GM23248 (cell line): ENCODE measurements around the gene BSPRY. TPM values are rescaled to one million over a fixed set of nuclear protein-coding genes. Genes with fewer than 3 reads are reported as not detected.
"Not testable (repeated sequence)": the region's sequence is repeated elsewhere in the genome, so short reads cannot be mapped to it uniquely, and the experiment has no call there.

ENCODE experiments used
- DNase-seq: peaks from one replicate; pipeline ENCODE4 v3.0.0-alpha.2; 2015
- H2AFZ ChIP-seq: fragments of 200-600 bp; sonication (generic); 2 replicates; pipeline ENCODE4 v1.6.1; 2016; ENCODE audit warnings: antibody characterized with exemption
- H3F3A ChIP-seq: fragments of 200-600 bp; sonication (generic); 2 replicates; pipeline ENCODE4 v1.6.1; 2016; ENCODE audit warnings: mild to moderate bottlenecking, antibody characterized with exemption, mixed run types; ENCODE audit not compliant: insufficient read depth
- H3K27ac ChIP-seq: fragments of 200-600 bp; sonication (generic); 2 replicates; pipeline ENCODE4 v1.5.1; 2016; ENCODE audit warnings: mild to moderate bottlenecking
- H3K27me3 ChIP-seq: fragments of 200-600 bp; sonication (generic); replicated peaks from 2 replicates; pipeline ENCODE4 v1.6.1; 2016; ENCODE audit warnings: mild to moderate bottlenecking; ENCODE audit not compliant: insufficient read depth
- H3K36me3 ChIP-seq: fragments of 200-600 bp; sonication (generic); 2 replicates; pipeline ENCODE4 v1.6.1; 2016; ENCODE audit warnings: low read depth, mild to moderate bottlenecking
- H3K4me1 ChIP-seq: fragments of 200-600 bp; sonication (generic); 2 replicates; pipeline ENCODE4 v1.6.1; 2016; ENCODE audit warnings: mild to moderate bottlenecking; ENCODE audit not compliant: insufficient read depth
- H3K4me2 ChIP-seq: fragments of 200-600 bp; sonication (generic); one replicate; pipeline ENCODE4 v1.6.1; 2016; ENCODE audit warnings: mild to moderate bottlenecking; ENCODE audit not compliant: unreplicated experiment
- H3K4me3 ChIP-seq: fragments of 200-600 bp; sonication (generic); 2 replicates; pipeline ENCODE4 v1.5.1; 2016; ENCODE audit warnings: mild to moderate bottlenecking
- H3K79me2 ChIP-seq: fragments of 200-600 bp; sonication (generic); 2 replicates; pipeline ENCODE4 v1.6.1; 2016; ENCODE audit warnings: mild to moderate bottlenecking; ENCODE audit not compliant: insufficient read depth
- H3K9ac ChIP-seq: fragments of 200-600 bp; sonication (generic); 2 replicates; pipeline ENCODE4 v1.6.1; 2016; ENCODE audit warnings: mild to moderate bottlenecking
- H3K9me2 ChIP-seq: fragments of 200-600 bp; sonication (generic); 2 replicates; pipeline ENCODE4 v1.6.1; 2016; ENCODE audit warnings: mixed run types, mild to moderate bottlenecking, moderate library complexity; ENCODE audit not compliant: insufficient read depth
- H3K9me3 ChIP-seq: fragments of 200-600 bp; sonication (generic); one replicate; pipeline ENCODE4 v1.6.1; 2017; ENCODE audit warnings: low read depth
- H4K20me1 ChIP-seq: fragments of 200-600 bp; sonication (generic); 2 replicates; pipeline ENCODE4 v1.6.0; 2016; ENCODE audit not compliant: insufficient read depth
- EZH2 ChIP-seq: fragments of 200-600 bp; sonication (generic); IDR thresholded peaks from 2 replicates; pipeline ENCODE4 v1.6.1; 2018; ENCODE audit warnings: antibody characterized with exemption, mild to moderate bottlenecking; ENCODE audit not compliant: insufficient read depth, poor library complexity, severe bottlenecking
- EZH2phosphoT487 ChIP-seq: fragments of 200-600 bp; sonication (generic); IDR thresholded peaks from 2 replicates; pipeline ENCODE4 v1.6.1; 2018; ENCODE audit warnings: antibody characterized with exemption, moderate library complexity, mild to moderate bottlenecking, low read depth; ENCODE audit not compliant: insufficient read depth
- WGBS, 2 experiments: methylation state at CpG; one replicate each; pipeline ENCODE4 v1.1.6; 2015 to 2017; ENCODE audit warnings: low lambda C conversion rate in 2 of 2, low coverage in 1 of 2; ENCODE audit errors: missing lambda C conversion rate in 2 of 2; 5-methylcytosine and 5-hydroxymethylcytosine counted together
- in situ Hi-C: fragments of 300-500 bp; cut with MboI; formaldehyde crosslinking; loops from 2 replicates; pipeline ENCODE4 v1.15.0; 2020
- polyA plus RNA-seq: library from polyadenylated mRNA; unstranded; fragments of >200 nt; fragmentation: Nextera tagmentation; extraction: Ambion mirVana; gene quantifications from 2 replicates; pipeline ENCODE4 v1.2.1, GENCODE V29; 2016
- total RNA-seq: library from RNA; depleted of rRNA; stranded (reverse); fragments of >200 nt; shearing (Covaris generic); gene quantifications from 2 replicates; pipeline ENCODE4 v1.2.3, GENCODE V29; 2014

Gene BSPRY
- total and polyA plus RNA-seq, 2 experiments from 2014 or later = not detected

GRCh38 chr9:113361304-113362018 lies 12.1 kb downstream of the BSPRY start:
- Histone ChIP-seq H4K20me1 (no peaks in the 10 kb centered on the region), H3K27me3 (peaks cover 23% of the 10 kb centered on the region), H3K79me2 (no peaks in the 10 kb centered on the region), H2AFZ (no peak overlapping the region), H3K9me2 (no peaks in the 10 kb centered on the region), H3K4me2 (no peak overlapping the region), H3F3A (no peaks in the 10 kb centered on the region), H3K9me3 (no peaks in the 10 kb centered on the region), H3K36me3 (no peaks in the 10 kb centered on the region), H3K4me3 (no peak overlapping the region), H3K4me1 (no peaks in the 10 kb centered on the region), H3K27ac (no peak overlapping the region), H3K9ac (no peak overlapping the region)
- TF ChIP-seq EZH2 (no peak), EZH2phosphoT487 (no peak)
- 44 to 50% methylated on average over 7 of the region's 7 CpGs for WGBS, 2 experiments
- in situ Hi-C loops = no loop called here
- DNase-seq = no peak

DNA sequence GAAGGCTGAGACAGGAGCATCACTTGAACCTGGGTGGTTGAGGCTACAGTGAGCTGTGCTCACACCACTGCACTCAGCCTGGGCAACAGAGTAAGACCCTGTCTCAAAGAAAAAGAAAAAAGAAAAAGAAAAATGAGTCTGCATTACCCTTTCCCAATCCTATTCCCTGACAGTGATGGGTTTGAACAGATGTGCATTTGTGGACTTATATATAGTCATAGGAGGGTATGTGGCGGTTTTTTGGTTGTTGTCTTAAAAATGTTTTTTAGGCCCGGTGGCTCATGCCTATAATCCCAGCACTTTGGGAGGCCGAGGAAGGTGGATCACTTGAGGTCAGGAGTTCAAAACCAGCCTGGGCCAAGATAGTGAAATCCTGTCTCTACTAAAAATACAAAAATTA lies 14.0 kb downstream of the BSPRY start:
- 63 to 64% methylated on average over 3 of the region's 3 CpGs for WGBS, 2 experiments
- TF ChIP-seq EZH2phosphoT487 = no peak
- TF ChIP-seq EZH2 = no peak
- DNase-seq = no peak
- Histone ChIP-seq H3K9ac (no peak overlapping the region), H3K4me1 (no peaks in the 10 kb centered on the region), H3K4me2 (no peak overlapping the region), H3K27ac (no peak overlapping the region), H3K36me3 (no peaks in the 10 kb centered on the region), H3K27me3 (peaks cover 11% of the 10 kb centered on the region), H3K9me2 (no peaks in the 10 kb centered on the region), H3K9me3 (no peaks in the 10 kb centered on the region), H3K4me3 (no peak overlapping the region), H2AFZ (no peak overlapping the region), H3F3A (no peaks in the 10 kb centered on the region), H4K20me1 (no peaks in the 10 kb centered on the region), H3K79me2 (no peaks in the 10 kb centered on the region)
- in situ Hi-C loops = no loop called here

GRCh38 chr9:113364951-113365350 lies 15.6 kb downstream of the BSPRY start:
- 0 out of 2 replicates have a peak, but pooled peaks cover 3% of the 10 kb centered on the region for H3K27me3 ChIP-seq
- no peaks in the 10 kb centered on the region for H3K79me2 ChIP-seq
- TF ChIP-seq EZH2 (no peak), EZH2phosphoT487 (no peak)
- H3K27ac ChIP-seq = no peak overlapping the region
- in situ Hi-C loops = no loop called here
- WGBS, 2 experiments = 60 to 65% methylated on average over 1 of the region's 1 CpG
- H3K4me2 ChIP-seq = no peak overlapping the region
- DNase-seq = no peak
- H4K20me1 ChIP-seq = no peaks in the 10 kb centered on the region
- H3K4me1 ChIP-seq = no peaks in the 10 kb centered on the region
- no peaks in the 10 kb centered on the region for H3K36me3 ChIP-seq
- H2AFZ ChIP-seq = no peak overlapping the region
- H3K9ac ChIP-seq = no peak overlapping the region
- H3F3A ChIP-seq = no peaks in the 10 kb centered on the region
- H3K4me3 ChIP-seq = no peak overlapping the region
- no peaks in the 10 kb centered on the region for H3K9me2 ChIP-seq
- H3K9me3 ChIP-seq = no peaks in the 10 kb centered on the region

DNA sequence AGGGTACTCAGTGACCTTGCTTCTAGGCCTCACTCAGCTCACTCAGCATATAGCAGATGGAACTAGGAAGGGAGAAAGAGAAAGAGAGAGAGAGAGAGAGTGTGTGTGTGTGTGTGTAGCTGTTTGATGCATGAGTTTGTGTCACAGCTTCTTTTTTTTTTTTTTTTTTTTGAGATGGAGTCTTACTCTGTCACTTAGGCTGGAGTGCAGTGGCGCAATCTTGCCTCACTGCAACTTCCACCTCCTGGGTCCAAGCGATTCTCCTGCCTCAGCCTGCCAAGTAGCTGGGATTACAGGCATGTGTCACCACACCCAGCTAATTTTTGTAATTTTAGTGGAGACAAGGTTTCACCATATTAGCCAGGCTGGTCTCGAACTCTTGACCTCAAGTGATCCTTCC lies 16.3 kb downstream of the BSPRY start:
- H3K4me2 ChIP-seq, H3K79me2 ChIP-seq, H3K9ac ChIP-seq, H3K27ac ChIP-seq, H2AFZ ChIP-seq, H4K20me1 ChIP-seq, DNase-seq, H3K36me3 ChIP-seq, H3K4me3 ChIP-seq, H3F3A ChIP-seq, H3K4me1 ChIP-seq, H3K9me3 ChIP-seq, in situ Hi-C loops, H3K9me2 ChIP-seq, H3K27me3 ChIP-seq: not testable (repeated sequence)
- WGBS, 2 experiments = 56 to 60% methylated on average over 3 of the region's 3 CpGs
